ENCODE measurements around the gene TMEM14A.
"Not testable (repeated sequence)": the region's sequence is repeated elsewhere in the genome, so short reads cannot be mapped to it uniquely, and the experiment has no call there.

Gene TMEM14A

DNA sequence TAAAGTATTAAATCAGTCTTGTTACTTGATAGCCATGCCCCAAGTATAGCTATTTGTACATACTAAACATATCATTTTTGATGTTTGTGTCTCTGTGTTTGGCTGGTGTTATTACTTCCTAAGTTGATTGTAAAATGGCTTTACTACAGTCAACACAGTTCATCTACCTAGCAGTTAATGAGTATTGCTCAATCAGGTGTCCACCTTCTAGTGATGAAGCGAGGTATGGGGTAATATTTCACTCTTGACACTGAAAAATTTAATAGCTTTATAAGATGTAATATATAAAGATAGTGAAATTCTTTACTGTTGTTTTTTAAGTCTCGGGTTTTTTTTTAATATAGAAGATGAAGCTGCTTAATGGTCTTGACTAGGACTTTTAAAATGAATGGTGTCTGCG is 18.9 kb downstream of the TMEM14A start:
- TF ChIP-seq, protein P1, sequence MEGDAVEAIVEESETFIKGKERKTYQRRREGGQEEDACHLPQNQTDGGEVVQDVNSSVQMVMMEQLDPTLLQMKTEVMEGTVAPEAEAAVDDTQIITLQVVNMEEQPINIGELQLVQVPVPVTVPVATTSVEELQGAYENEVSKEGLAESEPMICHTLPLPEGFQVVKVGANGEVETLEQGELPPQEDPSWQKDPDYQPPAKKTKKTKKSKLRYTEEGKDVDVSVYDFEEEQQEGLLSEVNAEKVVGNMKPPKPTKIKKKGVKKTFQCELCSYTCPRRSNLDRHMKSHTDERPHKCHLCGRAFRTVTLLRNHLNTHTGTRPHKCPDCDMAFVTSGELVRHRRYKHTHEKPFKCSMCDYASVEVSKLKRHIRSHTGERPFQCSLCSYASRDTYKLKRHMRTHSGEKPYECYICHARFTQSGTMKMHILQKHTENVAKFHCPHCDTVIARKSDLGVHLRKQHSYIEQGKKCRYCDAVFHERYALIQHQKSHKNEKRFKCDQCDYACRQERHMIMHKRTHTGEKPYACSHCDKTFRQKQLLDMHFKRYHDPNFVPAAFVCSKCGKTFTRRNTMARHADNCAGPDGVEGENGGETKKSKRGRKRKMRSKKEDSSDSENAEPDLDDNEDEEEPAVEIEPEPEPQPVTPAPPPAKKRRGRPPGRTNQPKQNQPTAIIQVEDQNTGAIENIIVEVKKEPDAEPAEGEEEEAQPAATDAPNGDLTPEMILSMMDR (IDR thresholded peaks at IDR 0.05; ENCODE audit: low read depth, low read length, missing control alignments): no peak

GRCh38 chr6:52691718-52692117 is 20.8 kb downstream of the TMEM14A start:
- TF ChIP-seq, protein P1 (IDR thresholded peaks at IDR 0.05; ENCODE audit: low read depth, low read length, missing control alignments): no peak
- no peak for DNase-seq (ENCODE audit: extremely low read depth, low read depth)

More for the DNA sequence above, 18.9 kb downstream of the TMEM14A start:
- DNase-seq (ENCODE audit: extremely low read depth, low read depth): no peak
- no peak overlapping the region for H3K4me3 ChIP-seq (replicated peaks; ENCODE audit: low read depth, low read length)

GRCh38 chr6:52693773-52694172 is 22.9 kb downstream of the TMEM14A start:
- TF ChIP-seq, protein P1 (IDR thresholded peaks at IDR 0.05; ENCODE audit: low read depth, low read length, missing control alignments): no peak
- no peak overlapping the region for H3K4me3 ChIP-seq (replicated peaks; ENCODE audit: low read depth, low read length)
- no peak for DNase-seq (ENCODE audit: extremely low read depth, low read depth)

More at GRCh38 chr6:52691718-52692117, 20.8 kb downstream of the TMEM14A start:
- no peak overlapping the region for H3K4me3 ChIP-seq (replicated peaks; ENCODE audit: low read depth, low read length)

DNA sequence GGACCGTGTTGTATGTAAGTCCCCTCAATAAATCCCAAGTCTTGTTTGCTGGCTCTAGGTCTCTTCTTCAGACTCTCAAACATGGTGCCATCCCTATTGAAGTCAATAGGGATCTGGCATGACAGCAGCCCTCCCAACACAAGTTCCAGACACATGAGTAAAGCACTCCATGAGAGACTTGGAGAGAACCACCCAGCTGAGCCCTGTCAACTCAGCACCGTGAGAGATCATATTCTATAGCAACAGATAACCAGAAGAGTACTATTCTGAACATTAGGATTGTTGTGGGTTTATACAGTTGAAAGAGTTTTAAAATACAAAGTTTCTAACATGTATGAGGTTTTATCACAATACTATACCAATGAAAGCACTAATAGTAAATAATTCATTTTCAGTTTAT is 23.5 kb downstream of the TMEM14A start:
- no peak for DNase-seq (ENCODE audit: extremely low read depth, low read depth)
- TF ChIP-seq, protein P1 (IDR thresholded peaks at IDR 0.05; ENCODE audit: low read depth, low read length, missing control alignments): no peak

GRCh38 chr6:52696418-52696817 is 25.5 kb downstream of the TMEM14A start:
- H3K4me3 ChIP-seq (replicated peaks; ENCODE audit: low read depth, low read length): no peak overlapping the region
- no peak for DNase-seq (ENCODE audit: extremely low read depth, low read depth)
- TF ChIP-seq, protein P1 (IDR thresholded peaks at IDR 0.05; ENCODE audit: low read depth, low read length, missing control alignments): no peak

More for the DNA sequence above, 23.5 kb downstream of the TMEM14A start:
- H3K4me3 ChIP-seq (replicated peaks; ENCODE audit: low read depth, low read length): no peak overlapping the region

GRCh38 chr6:52697903-52698302 is 27.0 kb downstream of the TMEM14A start:
- no peak overlapping the region for H3K4me3 ChIP-seq (replicated peaks; ENCODE audit: low read depth, low read length)
- DNase-seq (ENCODE audit: extremely low read depth, low read depth): no peak
- TF ChIP-seq, protein P1 (IDR thresholded peaks at IDR 0.05; ENCODE audit: low read depth, low read length, missing control alignments): no peak

- TF ChIP-seq, protein P1 (IDR thresholded peaks at IDR 0.05; ENCODE audit: low read depth, low read length, missing control alignments): no peak
These were observed 33.1 kb downstream of the TMEM14A start for GRCh38 chr6:52704060-52704459.

DNA sequence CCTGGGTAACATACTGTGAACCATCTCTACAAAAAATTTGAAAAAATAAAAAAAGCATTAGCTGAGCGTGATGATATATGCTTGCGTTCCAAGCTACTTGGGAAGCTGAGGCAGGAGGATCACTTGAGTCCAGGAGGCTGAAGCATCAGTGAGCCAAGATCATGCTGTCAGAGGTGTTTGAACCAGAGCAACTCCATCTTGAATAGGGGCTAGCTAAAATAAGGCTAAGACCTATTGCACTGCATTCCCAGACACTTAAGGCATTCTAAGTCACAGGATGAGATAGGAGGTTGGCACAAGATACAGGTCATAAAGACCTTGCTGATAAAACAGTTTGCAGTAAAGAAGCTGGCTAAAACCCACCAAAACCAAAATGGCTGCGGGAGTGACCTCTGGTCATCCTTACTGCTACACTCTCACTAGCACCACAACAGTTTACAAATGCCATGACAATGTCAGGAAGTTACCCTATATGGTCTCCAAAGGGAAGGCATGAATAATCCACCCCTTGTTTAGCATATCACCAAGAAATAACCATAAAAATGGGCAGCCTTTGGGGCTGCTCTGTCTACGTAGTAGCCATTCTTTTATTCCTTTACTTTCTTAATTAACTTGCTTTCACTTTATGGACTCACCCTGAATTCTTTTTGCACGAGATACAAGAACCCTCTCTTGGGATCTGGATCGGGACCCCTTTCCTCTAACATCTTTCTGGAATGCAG is 34.0 kb downstream of the TMEM14A start:
- not testable (repeated sequence) for H3K4me3 ChIP-seq (replicated peaks; ENCODE audit: low read depth, low read length); DNase-seq (ENCODE audit: extremely low read depth, low read depth)

More at GRCh38 chr6:52704060-52704459, 33.1 kb downstream of the TMEM14A start:
- no peak for DNase-seq (ENCODE audit: extremely low read depth, low read depth)
- H3K4me3 ChIP-seq (replicated peaks; ENCODE audit: low read depth, low read length): no peak overlapping the region
